Measurements from ENCODE around the gene DMTF1. TPM values are rescaled to one million over a fixed set of nuclear protein-coding genes. Genes with fewer than 3 reads are reported as not detected.
"Not testable (repeated sequence)": the region's sequence is repeated elsewhere in the genome, so short reads cannot be mapped to it uniquely, and the experiment has no call there.

DMTF1 gene
- total RNA-seq, 1 donor from 2014 or later, result 124 TPM

DNA sequence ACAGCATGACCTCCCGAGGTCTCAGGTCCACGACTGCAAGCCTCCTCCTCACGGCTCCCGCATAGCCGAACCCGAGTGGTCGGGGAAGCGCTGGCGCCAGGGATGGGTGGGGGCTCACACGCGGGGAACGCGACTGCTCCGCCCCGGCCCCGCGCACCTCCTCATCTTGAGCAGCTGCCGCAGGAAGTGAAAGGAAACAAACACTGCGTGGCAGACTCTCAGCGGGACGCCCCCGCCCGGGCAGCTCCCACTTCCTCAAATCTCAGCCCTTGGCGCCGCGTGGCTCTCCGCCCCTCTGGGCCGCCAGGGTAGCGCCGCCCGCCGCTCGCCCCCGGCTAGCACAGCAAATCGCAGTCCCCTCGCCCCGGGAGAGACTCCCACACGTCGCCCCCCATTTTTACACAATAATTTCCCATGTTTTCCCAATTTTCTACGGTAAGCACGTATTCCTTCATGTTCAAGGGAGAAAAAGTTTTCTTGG is 67.3 kb downstream of the DMTF1 start, which contains the start of gene TMEM243:
TSS of gene TMEM243 (minus strand) at position 188 of the 481 bp plus-strand sequence. CDS start 229 bp downstream, outside the sequence.
- intact Hi-C loops (cut with micrococcal nuclease), result loop anchor here (1.0 to 10.0 kb wide), 8 partner anchors 17 to 999 kb away; partner anchors contain the start of genes CROT, DMTF1, ELAPOR2 and RUNDC3B

DNA sequence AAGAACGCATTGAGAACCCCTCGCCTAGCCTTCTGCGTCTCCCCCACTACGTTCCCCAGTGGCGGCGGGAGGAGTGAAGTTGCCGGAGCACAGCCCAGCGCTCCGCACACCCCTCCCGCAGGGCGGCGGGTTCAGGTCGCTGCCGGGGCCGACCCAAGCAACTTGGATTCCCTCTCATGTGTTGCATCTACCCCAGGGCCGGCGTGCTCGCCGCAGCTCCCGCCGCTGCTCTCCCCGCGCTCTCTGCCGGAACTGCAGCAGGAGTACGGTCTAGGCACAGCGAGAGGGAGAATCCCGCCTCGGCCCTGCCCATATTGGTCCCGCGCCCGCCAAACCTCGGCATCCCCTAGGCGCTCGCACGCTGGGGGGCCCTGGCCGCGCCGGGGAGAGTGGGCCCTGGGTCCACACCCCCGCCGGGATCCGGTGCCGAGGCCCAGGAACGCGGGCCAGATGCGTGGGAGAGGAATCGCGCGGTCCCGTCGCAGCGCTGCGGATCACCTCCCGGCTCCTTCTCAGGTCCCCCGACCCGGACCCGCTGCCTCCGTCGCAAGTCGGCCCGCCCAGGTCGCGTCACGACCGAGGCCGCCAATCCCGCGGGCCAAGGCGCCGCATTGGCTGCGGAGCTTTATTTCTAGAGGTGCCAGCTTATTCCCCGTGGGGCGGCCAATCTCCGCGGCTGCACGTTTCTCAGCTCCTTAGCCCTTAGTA is 67.9 kb downstream of the DMTF1 start:
- intact Hi-C loops (cut with micrococcal nuclease), result loop anchor here (2.0 to 10.0 kb wide), 2 partner anchors 17 to 405 kb away; partner anchors contain the start of gene RUNDC3B

DNA sequence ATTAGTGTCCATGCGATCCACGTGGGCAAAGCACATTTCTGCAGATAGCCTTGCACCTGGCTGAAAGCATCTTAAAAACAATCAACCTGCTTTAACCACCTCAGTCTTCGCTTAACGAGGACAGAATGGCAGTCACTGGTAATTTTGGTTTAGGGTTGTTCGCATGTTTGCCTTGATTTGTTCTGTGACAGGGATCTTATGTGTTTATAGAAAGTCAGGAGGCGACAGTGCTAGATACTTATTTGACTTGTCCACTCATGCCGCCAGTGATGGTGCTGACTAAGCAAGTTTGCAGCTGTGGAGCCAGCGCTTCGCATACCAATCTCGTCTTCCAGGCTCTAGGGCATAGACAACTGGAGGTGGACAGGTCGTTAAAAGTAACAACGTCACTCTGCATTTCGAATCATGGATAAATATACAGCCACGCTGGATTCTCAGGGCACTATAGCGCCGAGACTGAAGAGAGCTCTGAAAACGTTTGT is 68.5 kb downstream of the DMTF1 start:
- intact Hi-C loops (cut with micrococcal nuclease), result loop anchor here (2.0 to 10.0 kb wide), 2 partner anchors 16 to 404 kb away; partner anchors contain the start of gene RUNDC3B

DNA sequence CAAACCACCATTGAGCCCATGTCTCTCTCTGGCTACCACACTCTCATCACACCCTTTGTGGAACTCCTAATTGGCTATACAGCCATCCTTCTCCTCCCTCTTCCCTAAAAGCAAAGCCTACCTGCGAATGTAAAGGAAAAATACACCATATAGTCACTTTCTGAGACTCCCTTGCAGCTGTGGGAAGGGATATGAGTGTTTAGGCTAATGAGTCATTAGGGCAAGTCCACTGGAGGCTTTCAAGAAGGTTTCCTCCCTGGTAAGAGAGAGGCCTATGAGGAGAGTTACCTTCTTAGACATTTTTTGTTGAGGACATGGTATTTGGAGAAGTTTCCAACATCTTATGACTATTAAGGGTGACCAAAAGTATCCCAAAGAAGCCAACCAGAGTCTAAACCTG is 71.4 kb downstream of the DMTF1 start:
- intact Hi-C loops (cut with micrococcal nuclease), result loop anchor here (10.0 kb wide), 1 partner anchor 401 kb away; the partner anchor contains the start of gene RUNDC3B

DNA sequence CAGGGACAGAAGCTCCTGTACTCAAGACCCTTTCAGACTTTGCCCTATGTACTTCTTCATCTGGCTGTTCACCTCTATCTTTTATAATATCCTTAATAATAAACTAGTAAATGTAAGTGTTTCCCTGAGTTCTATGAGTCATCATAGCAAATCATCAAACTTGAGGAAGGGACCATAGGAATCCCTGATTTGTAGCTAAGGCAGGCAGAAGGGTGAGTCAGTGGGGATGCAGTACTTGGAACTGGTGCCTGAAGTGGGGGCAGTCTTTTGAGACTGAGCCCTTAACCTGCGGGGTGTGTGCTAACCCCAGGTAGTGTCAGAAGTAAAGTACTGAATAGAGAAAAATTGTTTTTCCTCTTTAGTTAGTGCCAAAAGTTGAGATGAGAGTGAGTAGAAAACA is 73.4 kb downstream of the DMTF1 start:
- intact Hi-C loops (cut with micrococcal nuclease), result loop anchor here (10.0 kb wide), 1 partner anchor 399 kb away; the partner anchor contains the start of gene RUNDC3B

DNA sequence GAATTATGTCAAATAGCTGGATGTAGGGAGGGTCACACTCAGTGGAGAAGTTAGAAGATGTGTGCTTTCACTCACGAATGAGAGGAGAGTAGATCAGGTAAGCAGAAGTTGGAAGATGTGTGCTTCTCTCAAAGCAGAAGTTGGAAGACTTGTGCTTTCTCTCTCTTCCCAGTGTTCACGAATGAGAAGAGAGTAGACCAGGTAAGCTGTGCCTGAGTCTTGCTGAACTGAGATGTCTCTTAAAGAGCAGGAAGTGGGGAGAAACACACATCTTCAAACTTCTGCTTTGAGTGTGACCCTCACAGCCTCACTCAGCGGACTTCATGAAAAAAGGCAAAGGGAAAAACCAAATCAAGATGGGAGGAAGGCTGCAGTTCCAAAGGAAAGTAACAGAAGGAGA is 74.2 kb downstream of the DMTF1 start:
- intact Hi-C loops (cut with micrococcal nuclease), result loop anchor here (10.0 kb wide), 1 partner anchor 398 kb away; the partner anchor contains the start of gene RUNDC3B

DNA sequence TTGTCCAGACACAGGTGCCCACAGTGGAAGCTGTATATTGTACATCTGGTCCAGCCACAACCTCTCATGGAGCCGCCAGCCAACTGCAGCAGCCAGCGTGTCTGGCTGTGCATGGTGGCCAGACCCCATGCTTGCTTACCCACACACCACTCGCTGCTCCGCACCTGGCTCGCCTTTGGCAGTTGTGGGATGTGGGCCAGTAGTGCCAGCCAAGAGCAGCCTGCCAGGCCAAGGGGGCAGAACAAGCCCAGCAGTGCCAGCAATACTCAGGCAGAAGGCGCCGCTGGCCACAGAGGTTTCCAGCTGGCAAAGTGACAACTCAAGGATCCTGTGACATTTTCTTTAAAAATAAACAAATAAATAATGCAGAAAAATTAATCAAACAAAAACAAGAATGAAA is 79.0 kb downstream of the DMTF1 start:
- intact Hi-C loops (cut with micrococcal nuclease), result no loop called here

DNA sequence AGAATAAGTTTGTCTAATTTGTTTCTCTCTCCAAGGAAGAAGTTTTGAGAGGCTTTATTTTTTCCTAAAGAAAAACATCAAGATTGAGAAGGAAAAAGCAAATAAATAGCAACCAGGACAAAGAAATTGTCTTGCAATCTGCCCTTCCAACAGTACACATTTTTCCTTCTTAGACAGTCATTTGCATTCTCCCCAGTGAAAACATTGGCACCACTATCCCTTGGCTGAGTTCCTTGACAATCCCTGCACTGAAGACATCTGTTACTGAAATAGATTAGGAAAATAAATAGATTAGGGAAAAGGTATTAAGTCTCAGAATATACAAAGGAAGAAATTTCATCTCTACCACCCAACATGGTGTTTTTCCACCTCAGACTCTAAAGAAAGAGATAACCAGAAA is 79.5 kb downstream of the DMTF1 start:
- intact Hi-C loops (cut with micrococcal nuclease), result no loop called here

DNA sequence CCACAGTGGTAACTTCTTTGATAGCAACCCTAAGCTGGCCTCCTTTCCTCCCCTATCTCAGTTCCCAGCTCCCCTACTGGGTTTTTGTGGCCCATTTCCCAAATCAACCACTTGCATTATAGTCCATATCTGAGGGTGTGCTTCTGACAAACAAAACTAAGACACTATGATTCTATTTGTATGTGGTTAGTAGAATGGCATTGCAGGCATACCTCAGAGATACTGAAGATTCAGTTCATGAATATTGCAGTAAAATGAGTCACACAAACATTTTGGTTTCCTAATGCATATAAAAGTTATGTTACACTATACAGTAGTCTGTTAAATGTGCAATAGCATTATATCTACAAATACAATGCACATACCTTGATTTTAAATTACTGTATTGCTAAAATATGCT is 82.7 kb downstream of the DMTF1 start:
- intact Hi-C loops (cut with micrococcal nuclease), result loop anchor here (5.0 kb wide), 1 partner anchor 83 kb away; the partner anchor contains the start of gene DMTF1

DNA sequence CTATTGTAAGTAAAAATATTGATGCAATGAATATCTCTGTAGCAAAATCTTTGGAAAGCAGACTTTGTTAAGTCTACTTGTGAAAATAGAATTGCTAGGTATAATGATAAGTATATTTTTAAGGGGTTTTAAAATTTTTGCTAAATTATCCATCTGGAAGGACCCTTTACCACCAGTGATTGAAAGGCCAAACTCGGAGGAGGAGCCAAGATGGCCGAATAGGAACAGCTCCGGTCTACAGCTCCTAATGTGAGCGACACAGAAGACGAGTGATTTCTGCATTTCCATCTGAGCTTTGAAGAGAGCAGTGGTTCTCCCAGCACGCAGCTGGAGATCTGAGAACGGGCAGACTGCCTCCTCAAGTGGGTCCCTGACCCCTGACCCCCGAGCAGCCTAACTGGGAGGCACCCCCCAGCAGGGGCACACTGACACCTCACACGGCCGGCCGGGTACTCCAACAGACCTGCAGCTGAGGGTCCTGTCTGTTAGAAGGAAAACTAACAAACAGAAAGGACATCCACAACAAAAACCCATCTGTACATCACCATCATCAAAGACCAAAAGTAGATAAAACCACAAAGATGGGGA is 86.3 kb downstream of the DMTF1 start:
- intact Hi-C loops (cut with micrococcal nuclease), result loop anchor here (5.0 kb wide), 1 partner anchor 86 kb away; the partner anchor contains the start of gene DMTF1

DNA sequence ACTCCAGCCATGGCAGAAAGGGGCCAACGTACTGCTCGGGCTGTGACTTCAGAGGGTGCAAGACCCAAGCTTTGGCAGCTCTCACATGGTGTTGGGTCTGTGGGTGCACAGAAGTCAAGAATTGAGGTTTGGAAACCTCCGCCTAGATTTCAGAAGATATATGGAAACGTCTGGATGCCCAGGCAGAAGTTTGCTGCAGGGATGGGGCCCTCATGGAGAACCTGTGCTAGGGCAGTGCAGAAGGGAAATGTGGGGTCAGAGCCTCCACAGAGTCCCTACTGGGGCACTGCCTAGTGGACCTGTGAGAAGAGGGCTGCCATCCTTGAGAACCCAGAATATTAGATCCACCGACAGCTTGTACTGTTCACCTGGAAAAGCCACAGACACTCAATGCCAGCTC is 93.4 kb downstream of the DMTF1 start:
- intact Hi-C loops (cut with micrococcal nuclease), result not testable (repeated sequence)

Other genes starting within 250 kb of the DMTF1 start
- 4.1 and 6.0 TPM in 2 replicates for gene ELAPOR2, start 92.8 kb upstream of the DMTF1 start, total RNA-seq
- gene TMEM243, start 67.3 kb downstream of the DMTF1 start, total RNA-seq, result 41.4 and 42.2 TPM in 2 replicates
- 11.2 and 13.9 TPM in 2 replicates for gene CROT, start 193.2 kb downstream of the DMTF1 start, total RNA-seq

Measured in T-helper 2 cell treated with Interferon-gamma antibody and Interleukin-4, amounts not matched to agents 100 ng/mL and 5 ng/mL, for 36 hours (primary cell).